Thoracic aorta endothelial cell (primary cell): ENCODE measurements around the gene TSR1. TPM values are rescaled to one million over a fixed set of nuclear protein-coding genes. Genes with fewer than 3 reads are reported as not detected.

Experiments
- small RNA-seq: library from RNA; depleted of rRNA; stranded (forward); fragments of <200 nt; gene quantifications from one replicate; pipeline ENCODE3, GENCODE V24; 2012
- total RNA-seq: library from RNA; depleted of rRNA; stranded (reverse); fragments of >200 nt; gene quantifications from 2 replicates; pipeline ENCODE4 v1.2.3, GENCODE V29; 2012

The TSR1 gene
- 66.4 TPM in 2 replicates for total RNA-seq

GRCh38 chr17:2336215-2336851 is at the start of gene TSR1:
Gene TSR1 (minus strand): TSS chr17:2336457. CDS start chr17:2336427, 30 bp downstream.

GRCh38 chr17:2336852-2337543 is 741 bp upstream of the TSR1 start, which contains the start of gene SGSM2:
Gene SGSM2 (plus strand): TSS chr17:2337501. CDS start chr17:2337689, 188 bp downstream.

GRCh38 chr17:2303204-2304188 is 32.8 kb downstream of the TSR1 start, which contains the start of the genes SMG6 and SRR:
Gene SMG6 (minus strand): TSS chr17:2303785. CDS start chr17:2303720, 65 bp downstream.
Gene SRR (plus strand): TSS chr17:2303950. CDS start chr17:2315561, 11,611 bp downstream.

Small RNA genes lying within 50 kb of the gene (small RNA-seq; reads per million reads assigned to genes)
- not detected for gene AC006435.3
- 36.9 reads per million, percentile 97 among the genes with 10 or more reads in this experiment for gene SNORD91A
- 14.2 reads per million, percentile 94 among the genes with 10 or more reads in this experiment for gene SNORD91B

Other genes starting within 250 kb of the TSR1 start
- gene SMG6, start 32.7 kb downstream of the TSR1 start, total RNA-seq, result 26.0 and 28.2 TPM in 2 replicates
- 15.7 and 17.4 TPM in 2 replicates for gene SRR, start 32.5 kb downstream of the TSR1 start, total RNA-seq
- gene SGSM2, start 1.0 kb upstream of the TSR1 start, total RNA-seq, result 25.4 and 35.8 TPM in 2 replicates
- gene MNT, start 64.6 kb upstream of the TSR1 start, total RNA-seq, result 7.3 and 8.6 TPM in 2 replicates
- 27.7 TPM in 2 replicates for gene METTL16, start 175.4 kb upstream of the TSR1 start, total RNA-seq